Urothelium cell line (cell line): ENCODE results near the gene TAMM41.
"Not testable (repeated sequence)": the region's sequence is repeated elsewhere in the genome, so short reads cannot be mapped to it uniquely, and the experiment has no call there.

Experiments
- DNase-seq: peaks from one replicate; pipeline ENCODE4 v3.0.0; 2011; ENCODE audit warnings: low spot score, mixed read lengths
- FAIRE-seq: peaks from 2 replicates; lab custom pipeline; 2011; peaks lifted over from hg19 to GRCh38; lab: Jason Lieb, UNC

TAMM41 gene

GRCh38 chr3:11770477-11771391 is 76.0 kb downstream of the TAMM41 start:
- DNase-seq = peak; percentile 92
- no peak for FAIRE-seq

- DNase-seq = no peak
Measured at GRCh38 chr3:11769704-11770476, 76.8 kb downstream of the TAMM41 start.

GRCh38 chr3:11768604-11769003 is 78.1 kb downstream of the TAMM41 start:
- DNase-seq (no peak), FAIRE-seq (no peak)

More at GRCh38 chr3:11769704-11770476, 76.8 kb downstream of the TAMM41 start:
- FAIRE-seq = no peak

- FAIRE-seq (no peak), DNase-seq (peak; percentile 82)
Measured at GRCh38 chr3:11764931-11765363, 81.7 kb downstream of the TAMM41 start.

GRCh38 chr3:11759996-11760395 is 86.7 kb downstream of the TAMM41 start:
- FAIRE-seq (no peak), DNase-seq (no peak)

- DNase-seq (no peak), FAIRE-seq (no peak)
Measured at GRCh38 chr3:11757929-11758328, 88.8 kb downstream of the TAMM41 start.

DNA sequence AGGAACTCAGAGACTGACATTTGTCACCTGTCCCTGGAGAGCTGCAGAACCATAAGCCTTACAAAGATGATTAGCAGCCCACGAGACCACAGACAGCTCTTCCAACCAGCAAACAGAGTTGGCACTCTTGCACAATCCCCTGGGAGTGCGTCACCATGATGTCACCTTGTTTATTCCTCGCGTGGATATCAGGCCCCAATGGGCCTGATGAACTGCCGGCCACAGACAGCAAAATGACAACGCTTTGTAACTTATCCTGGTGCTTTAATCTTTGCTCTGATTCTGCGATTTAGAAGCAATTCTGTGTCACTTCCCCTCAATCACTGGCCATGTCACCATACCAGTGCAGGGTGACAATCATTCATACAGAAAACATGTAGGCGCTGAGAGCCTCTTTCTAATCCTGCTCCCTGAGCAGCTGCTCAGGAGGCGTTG is 89.2 kb downstream of the TAMM41 start:
- FAIRE-seq (no peak), DNase-seq (no peak)

DNA sequence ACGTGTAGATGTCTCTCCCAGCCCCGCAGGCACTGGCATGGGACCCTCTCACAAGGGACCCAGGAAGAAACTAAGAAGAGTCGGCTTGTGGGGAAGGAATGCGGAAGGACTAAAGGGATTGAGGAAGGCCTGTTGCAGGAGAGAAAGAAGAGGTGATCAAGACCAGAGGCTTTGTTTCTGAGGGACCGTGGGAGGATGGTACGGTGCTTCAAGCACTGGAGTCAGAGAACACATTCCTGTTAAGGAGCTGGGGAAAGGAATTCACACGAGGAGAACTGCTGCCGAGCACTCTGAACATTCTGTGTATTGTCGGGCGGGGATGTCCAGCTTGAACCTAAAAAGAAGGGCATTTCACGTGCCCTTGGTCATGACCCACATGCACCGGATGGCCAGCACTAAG is 91.4 kb downstream of the TAMM41 start:
- DNase-seq (no peak), FAIRE-seq (no peak)

DNA sequence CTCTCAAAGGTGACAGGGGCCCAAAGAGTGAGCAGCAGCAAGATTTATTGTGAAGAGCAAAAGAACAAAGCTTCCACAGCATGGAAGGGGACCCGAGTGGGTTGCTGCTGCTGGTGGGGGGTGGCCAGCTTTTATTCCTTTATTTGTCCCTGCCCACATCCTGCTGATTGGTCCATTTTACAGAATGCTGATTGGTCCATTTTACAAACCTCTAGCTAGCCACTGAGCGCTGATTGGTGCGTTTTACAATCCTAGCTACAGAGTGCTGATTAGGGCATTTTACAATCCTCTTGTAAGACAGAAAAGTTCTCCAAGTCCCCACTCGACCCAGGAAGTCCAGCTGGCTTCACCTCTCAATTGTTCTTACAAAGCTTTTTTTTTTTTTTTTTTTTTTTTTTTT is 94.4 kb downstream of the TAMM41 start:
- DNase-seq, FAIRE-seq: not testable (repeated sequence)

DNA sequence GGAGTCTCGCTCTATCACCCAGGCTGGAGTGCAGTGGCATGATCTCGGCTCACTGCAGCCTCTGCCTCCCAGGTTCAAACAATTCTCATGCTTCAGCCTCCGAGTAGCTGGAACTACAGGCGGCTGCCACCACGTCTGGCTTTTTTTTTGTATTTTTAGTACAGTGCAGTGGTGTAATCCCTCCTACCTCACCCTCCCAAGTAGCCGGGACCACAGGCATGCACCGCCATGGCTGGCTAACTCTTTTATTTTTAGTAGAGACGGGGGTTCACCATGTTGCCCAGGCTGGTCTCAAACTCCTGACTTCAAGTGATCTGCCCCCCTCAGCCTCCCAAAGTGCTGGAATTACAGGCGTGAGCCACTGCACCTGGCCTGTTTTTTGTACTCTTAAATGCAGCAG is 98.4 kb downstream of the TAMM41 start:
- not testable (repeated sequence) for DNase-seq, FAIRE-seq
